ENCODE data around the gene CTNND2. TPM values are rescaled to one million over a fixed set of nuclear protein-coding genes. Genes with fewer than 3 reads are reported as not detected.

The CTNND2 gene
- total and polyA plus RNA-seq, 9 of the 15 experiments (the other 6 are each of a cell fraction or from before 2014, with no cell fraction given), result 0.03 to 0.35 TPM; not detected in 7

DNA sequence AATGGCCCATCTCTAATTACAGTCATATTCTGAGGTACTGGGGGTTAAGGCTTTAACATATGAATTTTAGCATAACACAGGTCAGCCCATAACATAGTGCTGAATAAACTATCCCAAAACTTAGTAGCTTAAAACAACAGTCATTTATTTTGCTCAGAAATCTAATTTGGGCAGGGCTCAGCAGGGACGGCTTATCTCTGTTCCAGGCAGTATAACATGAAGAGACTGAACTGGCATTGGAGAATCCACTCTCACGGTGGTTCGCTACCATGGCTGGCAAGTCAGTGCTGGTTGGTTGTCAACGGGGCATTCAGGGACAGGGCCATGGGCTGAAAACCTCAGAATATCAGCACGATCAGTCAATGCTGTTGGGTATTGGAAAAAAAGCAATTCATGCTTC is 622.4 kb downstream of the CTNND2 start:
- Histone ChIP-seq H3K9me1 (ENCODE audit: control insufficient read depth, insufficient read depth, low read length) (no peaks in the 10 kb centered on the region), H3K4me3 (no peak overlapping the region), H3K9me3 (replicated peaks; ENCODE audit: control insufficient read depth, insufficient read depth, low read depth, low read length) (no peaks in the 10 kb centered on the region), H3K27me3 (ENCODE audit: control insufficient read depth in 2 of 2, insufficient read depth in 2 of 2, low read length in 2 of 2) (no peaks in the 10 kb centered on the region), H3K36me3 (ENCODE audit: control insufficient read depth, insufficient read depth, low read length) (no peaks in the 10 kb centered on the region), H3K9ac (ENCODE audit: insufficient read depth in 1 of 2, low read depth in 2 of 2, low read length in 2 of 2) (no peak overlapping the region), H3K79me2 (ENCODE audit: control insufficient read depth, insufficient read depth, low read length) (no peaks in the 10 kb centered on the region), H4K20me1 (replicated peaks; ENCODE audit: control insufficient read depth, insufficient read depth, low read length) (no peaks in the 10 kb centered on the region; the same call in 1 of the 2 replicates), H2AFZ (ENCODE audit: low read depth, low read length) (no peak overlapping the region), H3K27ac (ENCODE audit: extremely low read depth, low read depth, low read length) (no peak overlapping the region), H3K4me2 (ENCODE audit: insufficient read depth, low read length) (no peak overlapping the region), H3K4me1 (replicated peaks in 1 of 2; ENCODE audit: control insufficient read depth in 2 of 2, insufficient read depth in 2 of 2, low read length in 2 of 2) (no peaks in the 10 kb centered on the region)
- 0% methylated on average over 5 of the region's 5 CpGs for WGBS (ENCODE audit: insufficient coverage, low coverage, missing lambda C conversion rate)
- DNase-seq (ENCODE audit: extremely low read depth in 1 of 4, low spot score in 3 of 4) (no peak), FAIRE-seq (no peak), ATAC-seq (no peak)
- CTCF ChIA-PET (ENCODE audit: low intra/inter-chr PET ratio), result no interaction called here
- POLR2A ChIA-PET, result no interaction called here
- BruUV-seq (replicated peaks), result no TSS peak
- intact Hi-C loops (cut with micrococcal nuclease), result no loop called here
- in situ Hi-C loops (cut with MboI), result no loop called here
- TF ChIP-seq GATA2 (CRISPR knock-in tag; IDR thresholded peaks at IDR 0.05) (no peak), ATF7 (IDR thresholded peaks at IDR 0.05) (no peak), ZNF3 (CRISPR knock-in tag; IDR thresholded peaks at IDR 0.05) (no peak), MAX (CRISPR knock-in tag; IDR thresholded peaks at IDR 0.05) (no peak), MTF1 (CRISPR knock-in tag; IDR thresholded peaks at IDR 0.05; ENCODE audit: borderline replicate concordance) (no peak), ZNF766 (CRISPR knock-in tag; conservative IDR thresholded peaks at IDR 0.05) (no peak), THAP7 (CRISPR knock-in tag; IDR thresholded peaks at IDR 0.05) (no peak), TRIM28 (IDR thresholded peaks at IDR 0.05) (no peak), GATAD2A (IDR thresholded peaks at IDR 0.05) (no peak), PYGO2 (tag; IDR thresholded peaks at IDR 0.05) (no peak), FOSL1 (tag; conservative IDR thresholded peaks at IDR 0.05) (no peak)
- TF ChIP-seq, protein P1, sequence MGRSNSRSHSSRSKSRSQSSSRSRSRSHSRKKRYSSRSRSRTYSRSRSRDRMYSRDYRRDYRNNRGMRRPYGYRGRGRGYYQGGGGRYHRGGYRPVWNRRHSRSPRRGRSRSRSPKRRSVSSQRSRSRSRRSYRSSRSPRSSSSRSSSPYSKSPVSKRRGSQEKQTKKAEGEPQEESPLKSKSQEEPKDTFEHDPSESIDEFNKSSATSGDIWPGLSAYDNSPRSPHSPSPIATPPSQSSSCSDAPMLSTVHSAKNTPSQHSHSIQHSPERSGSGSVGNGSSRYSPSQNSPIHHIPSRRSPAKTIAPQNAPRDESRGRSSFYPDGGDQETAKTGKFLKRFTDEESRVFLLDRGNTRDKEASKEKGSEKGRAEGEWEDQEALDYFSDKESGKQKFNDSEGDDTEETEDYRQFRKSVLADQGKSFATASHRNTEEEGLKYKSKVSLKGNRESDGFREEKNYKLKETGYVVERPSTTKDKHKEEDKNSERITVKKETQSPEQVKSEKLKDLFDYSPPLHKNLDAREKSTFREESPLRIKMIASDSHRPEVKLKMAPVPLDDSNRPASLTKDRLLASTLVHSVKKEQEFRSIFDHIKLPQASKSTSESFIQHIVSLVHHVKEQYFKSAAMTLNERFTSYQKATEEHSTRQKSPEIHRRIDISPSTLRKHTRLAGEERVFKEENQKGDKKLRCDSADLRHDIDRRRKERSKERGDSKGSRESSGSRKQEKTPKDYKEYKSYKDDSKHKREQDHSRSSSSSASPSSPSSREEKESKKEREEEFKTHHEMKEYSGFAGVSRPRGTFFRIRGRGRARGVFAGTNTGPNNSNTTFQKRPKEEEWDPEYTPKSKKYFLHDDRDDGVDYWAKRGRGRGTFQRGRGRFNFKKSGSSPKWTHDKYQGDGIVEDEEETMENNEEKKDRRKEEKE (IDR thresholded peaks at IDR 0.05; ENCODE audit: borderline replicate concordance in 1 of 2, control insufficient read depth in 1 of 2, low read depth in 2 of 2, low read length in 1 of 2), result no peak
- TF ChIP-seq, protein P2, sequence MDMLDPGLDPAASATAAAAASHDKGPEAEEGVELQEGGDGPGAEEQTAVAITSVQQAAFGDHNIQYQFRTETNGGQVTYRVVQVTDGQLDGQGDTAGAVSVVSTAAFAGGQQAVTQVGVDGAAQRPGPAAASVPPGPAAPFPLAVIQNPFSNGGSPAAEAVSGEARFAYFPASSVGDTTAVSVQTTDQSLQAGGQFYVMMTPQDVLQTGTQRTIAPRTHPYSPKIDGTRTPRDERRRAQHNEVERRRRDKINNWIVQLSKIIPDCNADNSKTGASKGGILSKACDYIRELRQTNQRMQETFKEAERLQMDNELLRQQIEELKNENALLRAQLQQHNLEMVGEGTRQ (CRISPR knock-in tag; IDR thresholded peaks at IDR 0.05), result no peak
- TF ChIP-seq, protein P3, sequence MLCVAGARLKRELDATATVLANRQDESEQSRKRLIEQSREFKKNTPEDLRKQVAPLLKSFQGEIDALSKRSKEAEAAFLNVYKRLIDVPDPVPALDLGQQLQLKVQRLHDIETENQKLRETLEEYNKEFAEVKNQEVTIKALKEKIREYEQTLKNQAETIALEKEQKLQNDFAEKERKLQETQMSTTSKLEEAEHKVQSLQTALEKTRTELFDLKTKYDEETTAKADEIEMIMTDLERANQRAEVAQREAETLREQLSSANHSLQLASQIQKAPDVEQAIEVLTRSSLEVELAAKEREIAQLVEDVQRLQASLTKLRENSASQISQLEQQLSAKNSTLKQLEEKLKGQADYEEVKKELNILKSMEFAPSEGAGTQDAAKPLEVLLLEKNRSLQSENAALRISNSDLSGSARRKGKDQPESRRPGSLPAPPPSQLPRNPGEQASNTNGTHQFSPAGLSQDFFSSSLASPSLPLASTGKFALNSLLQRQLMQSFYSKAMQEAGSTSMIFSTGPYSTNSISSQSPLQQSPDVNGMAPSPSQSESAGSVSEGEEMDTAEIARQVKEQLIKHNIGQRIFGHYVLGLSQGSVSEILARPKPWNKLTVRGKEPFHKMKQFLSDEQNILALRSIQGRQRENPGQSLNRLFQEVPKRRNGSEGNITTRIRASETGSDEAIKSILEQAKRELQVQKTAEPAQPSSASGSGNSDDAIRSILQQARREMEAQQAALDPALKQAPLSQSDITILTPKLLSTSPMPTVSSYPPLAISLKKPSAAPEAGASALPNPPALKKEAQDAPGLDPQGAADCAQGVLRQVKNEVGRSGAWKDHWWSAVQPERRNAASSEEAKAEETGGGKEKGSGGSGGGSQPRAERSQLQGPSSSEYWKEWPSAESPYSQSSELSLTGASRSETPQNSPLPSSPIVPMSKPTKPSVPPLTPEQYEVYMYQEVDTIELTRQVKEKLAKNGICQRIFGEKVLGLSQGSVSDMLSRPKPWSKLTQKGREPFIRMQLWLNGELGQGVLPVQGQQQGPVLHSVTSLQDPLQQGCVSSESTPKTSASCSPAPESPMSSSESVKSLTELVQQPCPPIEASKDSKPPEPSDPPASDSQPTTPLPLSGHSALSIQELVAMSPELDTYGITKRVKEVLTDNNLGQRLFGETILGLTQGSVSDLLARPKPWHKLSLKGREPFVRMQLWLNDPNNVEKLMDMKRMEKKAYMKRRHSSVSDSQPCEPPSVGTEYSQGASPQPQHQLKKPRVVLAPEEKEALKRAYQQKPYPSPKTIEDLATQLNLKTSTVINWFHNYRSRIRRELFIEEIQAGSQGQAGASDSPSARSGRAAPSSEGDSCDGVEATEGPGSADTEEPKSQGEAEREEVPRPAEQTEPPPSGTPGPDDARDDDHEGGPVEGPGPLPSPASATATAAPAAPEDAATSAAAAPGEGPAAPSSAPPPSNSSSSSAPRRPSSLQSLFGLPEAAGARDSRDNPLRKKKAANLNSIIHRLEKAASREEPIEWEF (CRISPR knock-in tag; IDR thresholded peaks at IDR 0.05), result no peak

All from K562 (cell line).